ENCODE measurements around the gene TNS1. TPM values are rescaled to one million over a fixed set of nuclear protein-coding genes. Genes with fewer than 3 reads are reported as not detected.

Gene TNS1
- total and polyA plus RNA-seq, 9 of the 15 experiments (the other 6 are each of a cell fraction or from before 2014, with no cell fraction given): 0.13 to 2.7 (median 0.77) TPM

GRCh38 chr2:218013289-218013688, 10.5 kb upstream of the TNS1 start:
- H3K4me3 ChIP-seq: no peak overlapping the region
- CTCF ChIA-PET (ENCODE audit: low intra/inter-chr PET ratio): interaction anchor here (0.6 kb wide), 1 partner anchor 200 kb away, joined by 3 read pairs; no protein-coding TSS in a partner anchor
- FAIRE-seq (no peak), ATAC-seq (no peak), DNase-seq (ENCODE audit: extremely low read depth in 1 of 4, low spot score in 3 of 4) (no peak)
- in situ Hi-C loops (cut with MboI): no loop called here
- no peak for TF ChIP-seq ZNF197 (CRISPR knock-in tag; IDR thresholded peaks at IDR 0.05; ENCODE audit: low read depth)
- no peak for TF ChIP-seq NFATC3 (IDR thresholded peaks at IDR 0.05)
- no peak for TF ChIP-seq NR2C1 (IDR thresholded peaks at IDR 0.05)
- no peak for TF ChIP-seq NR2C1 (tag; IDR thresholded peaks at IDR 0.05)
- TF ChIP-seq CBX1 (IDR thresholded peaks at IDR 0.05; ENCODE audit: low read depth): no peak
- TF ChIP-seq KDM5B (IDR thresholded peaks at IDR 0.05; ENCODE audit: insufficient replicate concordance, low read depth, low read length): no peak
- TF ChIP-seq, protein P1, sequence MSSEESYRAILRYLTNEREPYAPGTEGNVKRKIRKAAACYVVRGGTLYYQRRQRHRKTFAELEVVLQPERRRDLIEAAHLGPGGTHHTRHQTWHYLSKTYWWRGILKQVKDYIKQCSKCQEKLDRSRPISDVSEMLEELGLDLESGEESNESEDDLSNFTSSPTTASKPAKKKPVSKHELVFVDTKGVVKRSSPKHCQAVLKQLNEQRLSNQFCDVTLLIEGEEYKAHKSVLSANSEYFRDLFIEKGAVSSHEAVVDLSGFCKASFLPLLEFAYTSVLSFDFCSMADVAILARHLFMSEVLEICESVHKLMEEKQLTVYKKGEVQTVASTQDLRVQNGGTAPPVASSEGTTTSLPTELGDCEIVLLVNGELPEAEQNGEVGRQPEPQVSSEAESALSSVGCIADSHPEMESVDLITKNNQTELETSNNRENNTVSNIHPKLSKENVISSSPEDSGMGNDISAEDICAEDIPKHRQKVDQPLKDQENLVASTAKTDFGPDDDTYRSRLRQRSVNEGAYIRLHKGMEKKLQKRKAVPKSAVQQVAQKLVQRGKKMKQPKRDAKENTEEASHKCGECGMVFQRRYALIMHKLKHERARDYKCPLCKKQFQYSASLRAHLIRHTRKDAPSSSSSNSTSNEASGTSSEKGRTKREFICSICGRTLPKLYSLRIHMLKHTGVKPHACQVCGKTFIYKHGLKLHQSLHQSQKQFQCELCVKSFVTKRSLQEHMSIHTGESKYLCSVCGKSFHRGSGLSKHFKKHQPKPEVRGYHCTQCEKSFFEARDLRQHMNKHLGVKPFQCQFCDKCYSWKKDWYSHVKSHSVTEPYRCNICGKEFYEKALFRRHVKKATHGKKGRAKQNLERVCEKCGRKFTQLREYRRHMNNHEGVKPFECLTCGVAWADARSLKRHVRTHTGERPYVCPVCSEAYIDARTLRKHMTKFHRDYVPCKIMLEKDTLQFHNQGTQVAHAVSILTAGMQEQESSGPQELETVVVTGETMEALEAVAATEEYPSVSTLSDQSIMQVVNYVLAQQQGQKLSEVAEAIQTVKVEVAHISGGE (CRISPR knock-in tag; IDR thresholded peaks at IDR 0.05): no peak
- no peak for TF ChIP-seq NELFE (IDR thresholded peaks at IDR 0.05; ENCODE audit: insufficient read depth, insufficient read length)
- BruUV-seq (replicated peaks): no TSS peak
- H3K4me2 ChIP-seq (ENCODE audit: insufficient read depth, low read length): no peak overlapping the region
- H3K9ac ChIP-seq (ENCODE audit: insufficient read depth in 1 of 2, low read depth in 2 of 2, low read length in 2 of 2): no peak overlapping the region
- no peaks in the 10 kb centered on the region for H3K79me2 ChIP-seq (ENCODE audit: control insufficient read depth, insufficient read depth, low read length)
- no peaks in the 10 kb centered on the region for H3K9me3 ChIP-seq (replicated peaks; ENCODE audit: control insufficient read depth, insufficient read depth, low read depth, low read length)
- POLR2A ChIA-PET: interaction anchor here (1.5 kb wide), 1 partner anchor 11 kb away, joined by 3 read pairs; no protein-coding TSS in a partner anchor
- H3K4me1 ChIP-seq (replicated peaks in 1 of 2; ENCODE audit: control insufficient read depth in 2 of 2, insufficient read depth in 2 of 2, low read length in 2 of 2): peaks cover 0 to 7% of the 10 kb centered on the region in 2 experiments; a peak in 2 of 5 replicates
- H4K20me1 ChIP-seq (replicated peaks; ENCODE audit: control insufficient read depth, insufficient read depth, low read length): no peaks in the 10 kb centered on the region
- intact Hi-C loops (cut with micrococcal nuclease): no loop called here
- H3K9me1 ChIP-seq (ENCODE audit: control insufficient read depth, insufficient read depth, low read length): no peaks in the 10 kb centered on the region
- H3K27me3 ChIP-seq (ENCODE audit: control insufficient read depth in 2 of 2, insufficient read depth in 2 of 2, low read length in 2 of 2): peaks cover 4 to 13% of the 10 kb centered on the region in 2 experiments; a peak in 3 of 5 replicates
- no peak overlapping the region for H2AFZ ChIP-seq (ENCODE audit: low read depth, low read length)
- no peaks in the 10 kb centered on the region for H3K36me3 ChIP-seq (ENCODE audit: control insufficient read depth, insufficient read depth, low read length)
- 0% methylated on average over 1 of the region's 2 CpGs for WGBS (ENCODE audit: insufficient coverage, low coverage, missing lambda C conversion rate)
- H3K27ac ChIP-seq (ENCODE audit: extremely low read depth, low read depth, low read length): no peak overlapping the region

Measured in K562 (cell line).